ENCODE measurements around the gene SNAPC4. TPM values are rescaled to one million over a fixed set of nuclear protein-coding genes. Genes with fewer than 3 reads are reported as not detected.

Gene SNAPC4
- total RNA-seq, 4 donors from 2014 or later: 2.4 to 10.4 (median 3.7) TPM

DNA sequence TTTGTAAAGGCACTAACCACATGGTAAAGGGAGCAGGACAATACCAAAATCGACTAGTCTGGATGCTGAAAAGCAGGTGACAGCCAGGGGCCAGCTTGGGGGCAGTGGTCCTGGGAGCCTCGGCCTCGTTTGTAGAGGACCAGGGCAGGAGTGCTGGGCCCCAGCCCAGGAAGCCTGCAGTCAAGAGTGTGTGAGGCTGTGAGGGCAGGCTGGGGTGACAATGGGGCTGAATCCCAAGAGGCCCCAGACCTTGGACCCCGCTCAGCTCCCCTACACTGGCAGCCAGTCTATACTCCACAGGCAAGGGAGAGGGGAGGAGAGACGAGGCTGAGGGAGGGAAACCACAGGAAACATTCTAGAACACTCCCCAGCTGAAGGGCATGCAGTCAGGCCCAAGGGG, 42.3 kb upstream of the SNAPC4 start:
- TF ChIP-seq, protein P1, sequence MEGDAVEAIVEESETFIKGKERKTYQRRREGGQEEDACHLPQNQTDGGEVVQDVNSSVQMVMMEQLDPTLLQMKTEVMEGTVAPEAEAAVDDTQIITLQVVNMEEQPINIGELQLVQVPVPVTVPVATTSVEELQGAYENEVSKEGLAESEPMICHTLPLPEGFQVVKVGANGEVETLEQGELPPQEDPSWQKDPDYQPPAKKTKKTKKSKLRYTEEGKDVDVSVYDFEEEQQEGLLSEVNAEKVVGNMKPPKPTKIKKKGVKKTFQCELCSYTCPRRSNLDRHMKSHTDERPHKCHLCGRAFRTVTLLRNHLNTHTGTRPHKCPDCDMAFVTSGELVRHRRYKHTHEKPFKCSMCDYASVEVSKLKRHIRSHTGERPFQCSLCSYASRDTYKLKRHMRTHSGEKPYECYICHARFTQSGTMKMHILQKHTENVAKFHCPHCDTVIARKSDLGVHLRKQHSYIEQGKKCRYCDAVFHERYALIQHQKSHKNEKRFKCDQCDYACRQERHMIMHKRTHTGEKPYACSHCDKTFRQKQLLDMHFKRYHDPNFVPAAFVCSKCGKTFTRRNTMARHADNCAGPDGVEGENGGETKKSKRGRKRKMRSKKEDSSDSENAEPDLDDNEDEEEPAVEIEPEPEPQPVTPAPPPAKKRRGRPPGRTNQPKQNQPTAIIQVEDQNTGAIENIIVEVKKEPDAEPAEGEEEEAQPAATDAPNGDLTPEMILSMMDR (IDR thresholded peaks at IDR 0.05; ENCODE audit: low read depth): no peak

- TF ChIP-seq, protein P1 (IDR thresholded peaks at IDR 0.05; ENCODE audit: low read depth): no peak
Observed at GRCh38 chr9:136441681-136442245, 41.8 kb upstream of the SNAPC4 start.

DNA sequence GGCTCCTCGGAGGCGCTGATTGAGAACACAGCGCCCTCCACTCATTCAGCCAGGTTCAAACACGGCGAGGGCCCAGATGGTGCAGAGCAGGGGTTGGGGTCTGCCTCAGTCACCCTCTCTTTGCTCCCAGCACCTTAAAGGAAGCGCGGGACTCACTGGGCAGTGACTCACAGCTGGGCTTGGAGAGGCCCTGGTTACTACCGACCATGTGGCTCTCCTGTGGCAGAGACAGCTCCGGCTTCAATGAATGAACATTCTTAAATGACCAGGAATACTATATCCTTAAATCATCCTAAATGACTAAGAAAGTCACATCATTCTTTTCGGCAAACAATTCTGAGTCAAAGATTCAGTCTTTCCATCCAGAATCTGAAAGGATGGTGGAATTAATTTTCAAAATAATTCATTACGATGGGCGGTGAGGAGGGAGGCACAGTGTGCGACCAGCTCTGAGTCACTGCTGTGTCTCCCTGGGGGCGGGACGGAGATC, 41.3 kb upstream of the SNAPC4 start:
- TF ChIP-seq, protein P1 (IDR thresholded peaks at IDR 0.05; ENCODE audit: low read depth): no peak

- TF ChIP-seq, protein P1 (IDR thresholded peaks at IDR 0.05; ENCODE audit: low read depth): no peak
Observed at GRCh38 chr9:136439481-136440408, 39.8 kb upstream of the SNAPC4 start, which contains the start of gene INPP5E. Gene INPP5E, minus strand, starts transcription at chr9:136439845. Its CDS starts 426 bp downstream, at chr9:136439419.

DNA sequence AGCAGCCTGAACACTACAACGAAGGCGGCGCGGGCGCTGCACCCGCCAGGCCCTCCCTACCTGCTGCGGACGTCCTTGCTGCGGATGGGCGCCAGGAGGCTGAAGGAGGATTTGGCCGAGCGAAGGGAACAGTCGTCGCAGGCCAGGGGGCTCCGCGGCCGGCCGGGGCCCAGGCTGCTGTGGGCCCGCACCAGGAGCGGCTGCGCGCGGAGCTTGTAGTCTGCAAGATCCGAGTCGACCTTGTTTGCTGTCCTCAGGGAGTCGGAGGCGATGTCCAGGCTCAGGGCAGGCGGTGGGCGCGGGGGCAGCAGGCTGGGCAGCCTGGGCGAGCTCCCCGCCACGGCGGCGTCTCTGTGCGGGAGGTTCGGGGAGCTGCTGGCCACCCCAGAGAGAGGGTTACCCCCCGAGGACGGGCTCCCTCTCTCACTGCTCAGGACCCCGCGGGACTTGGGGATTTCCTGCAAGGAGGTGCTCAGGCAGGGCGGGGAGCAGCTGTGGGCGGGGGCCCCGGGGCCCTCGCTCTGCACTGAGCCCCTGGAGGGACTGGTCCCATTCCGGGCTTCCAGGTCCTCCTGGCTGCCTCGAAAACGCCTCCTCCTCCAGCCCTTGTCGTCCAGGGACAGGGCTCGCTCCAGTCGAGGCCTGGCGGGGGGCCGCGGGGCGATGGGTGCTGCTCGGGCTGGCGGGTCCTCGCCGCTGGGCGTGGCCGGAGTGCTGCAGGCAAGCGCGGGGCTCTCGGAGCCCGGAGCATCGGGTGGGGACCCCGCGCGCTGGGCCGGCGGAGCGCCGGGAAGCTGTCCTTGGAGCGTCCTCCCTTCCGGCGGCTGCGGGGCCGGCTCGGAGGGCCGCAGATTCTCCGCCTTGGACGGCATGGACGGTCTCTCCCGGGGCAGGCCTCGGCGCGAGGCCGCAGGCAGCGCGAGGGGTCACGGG, 38.8 kb upstream of the SNAPC4 start:
- TF ChIP-seq, protein P1 (IDR thresholded peaks at IDR 0.05; ENCODE audit: low read depth): no peak

DNA sequence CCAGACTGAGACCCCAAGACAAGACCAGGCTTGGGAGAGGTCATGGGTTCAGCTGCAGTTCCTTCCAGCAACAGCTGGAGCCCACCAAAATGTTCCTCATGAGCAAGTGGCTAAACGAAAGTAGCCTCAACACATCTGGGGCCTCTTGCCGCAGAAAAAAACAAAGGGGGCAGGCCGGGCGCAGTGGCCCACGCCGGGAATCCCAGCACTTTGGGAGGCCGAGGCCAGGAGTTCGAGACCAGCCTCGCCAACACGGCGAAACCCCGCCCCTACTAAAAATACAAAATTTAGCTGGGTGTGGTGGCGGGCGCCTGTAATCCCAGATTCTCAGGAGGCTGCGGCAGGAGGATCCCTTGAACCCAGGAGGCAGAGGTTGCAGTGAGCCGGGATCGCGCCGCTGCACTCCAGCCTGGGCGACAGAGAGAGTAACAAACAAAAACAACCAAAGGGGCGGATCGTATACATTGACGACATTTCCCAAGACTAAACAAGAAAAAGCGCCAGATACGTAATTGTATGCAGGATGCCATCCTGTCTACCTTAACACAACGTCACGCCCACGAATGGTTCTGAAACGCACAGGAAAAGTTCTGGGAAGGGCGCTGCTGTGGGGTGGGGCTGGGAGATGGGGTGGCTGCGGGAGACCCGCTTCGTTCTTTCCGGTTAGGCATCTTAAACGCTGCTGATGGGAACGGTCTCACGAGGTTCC, 38.0 kb upstream of the SNAPC4 start:
- TF ChIP-seq, protein P1 (IDR thresholded peaks at IDR 0.05; ENCODE audit: low read depth): no peak

All from subcutaneous adipose tissue (tissue), 4 donors.